Activated T-helper 9 cell treated with anti-CD3 and anti-CD28 coated beads, Interleukin-2, amount 50 U/mL, for 16 hours (primary cell): Measurements from ENCODE around the gene TRIM54.
A peak's percentile ranks its signal among the peaks of the same experiment; 100 is the strongest.
"Not testable (repeated sequence)": the region's sequence is repeated elsewhere in the genome, so short reads cannot be mapped to it uniquely, and the experiment has no call there.

Experiments used
- DNase-seq: peaks from one replicate; pipeline ENCODE4 v3.0.0-alpha.2; 2020; ENCODE audit warnings: low read depth

The TRIM54 gene

DNA sequence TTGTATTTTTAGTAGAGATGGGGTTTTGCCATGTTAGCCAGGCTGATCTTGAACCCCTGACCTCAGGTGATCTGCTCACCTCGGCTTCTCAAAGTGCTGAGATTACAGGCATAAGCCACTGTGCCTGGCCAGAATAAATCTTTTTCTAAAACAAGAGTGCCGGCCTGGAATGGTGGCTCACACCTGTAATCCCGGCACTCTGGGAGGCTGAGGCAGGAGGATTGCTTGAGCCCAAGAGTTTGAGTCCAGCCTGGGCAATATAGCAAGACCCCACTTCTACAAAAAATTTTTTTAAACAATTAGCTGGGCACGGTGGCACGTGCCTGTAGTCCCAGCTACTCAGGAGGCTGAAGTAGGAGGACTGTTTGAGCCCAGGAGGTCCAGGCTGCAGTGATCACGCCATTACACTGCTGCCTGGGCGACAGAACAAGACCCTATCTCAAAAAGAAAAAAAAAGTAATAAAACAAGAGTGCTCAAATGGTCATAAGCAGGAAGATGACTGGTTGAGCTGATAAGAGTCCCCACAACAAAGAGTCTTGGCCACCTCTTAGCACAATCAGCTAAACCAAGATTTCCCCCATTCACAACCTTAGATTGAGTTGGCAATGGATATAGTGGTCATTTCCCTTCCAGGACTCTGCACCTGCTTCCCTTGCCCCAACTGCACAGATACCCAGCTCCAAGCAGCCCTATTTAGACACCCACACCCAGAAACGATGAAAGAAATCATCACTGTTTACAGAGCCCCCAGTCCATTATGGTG is 31.8 kb downstream of the TRIM54 start:
- no peak for DNase-seq

DNA sequence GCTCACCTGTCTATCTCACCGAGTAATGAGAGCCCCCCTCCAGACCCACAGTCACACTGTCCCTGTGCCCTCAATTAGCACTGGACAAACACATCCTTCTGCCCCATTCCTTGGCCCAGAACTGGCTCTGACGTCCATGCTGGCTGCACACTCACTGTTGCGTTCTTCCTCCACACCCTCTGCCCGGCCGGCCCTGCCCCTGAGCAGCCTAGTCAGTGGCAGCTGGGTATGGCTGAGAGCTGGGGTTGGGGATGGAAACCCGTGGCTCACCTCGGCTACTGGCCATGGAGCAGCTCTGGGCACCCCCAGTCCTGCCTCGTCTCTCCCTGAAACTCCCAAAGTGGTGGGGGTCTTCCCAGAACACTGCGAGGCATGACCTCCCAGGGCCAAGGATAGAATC is 32.5 kb downstream of the TRIM54 start:
- no peak for DNase-seq

DNA sequence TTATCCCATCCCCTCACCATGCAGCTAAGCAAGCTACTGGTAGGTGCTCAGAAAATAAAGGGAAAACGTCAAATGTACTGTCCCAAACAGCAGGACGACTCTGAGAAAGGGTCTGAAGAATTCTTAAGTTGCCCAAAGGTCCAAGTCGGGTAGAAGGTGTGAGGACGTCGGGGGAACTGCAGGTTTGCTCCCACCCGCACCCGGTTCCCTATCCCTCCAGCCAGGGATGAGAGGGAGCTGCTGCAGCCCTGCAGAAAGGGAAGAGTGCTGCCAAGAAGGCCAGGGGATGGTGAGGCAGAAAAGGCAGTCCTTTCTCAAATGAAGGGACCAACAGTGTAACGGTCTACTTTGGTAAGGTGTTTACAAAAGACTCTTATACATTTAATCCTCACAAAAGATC is 32.9 kb downstream of the TRIM54 start:
- DNase-seq: no peak

DNA sequence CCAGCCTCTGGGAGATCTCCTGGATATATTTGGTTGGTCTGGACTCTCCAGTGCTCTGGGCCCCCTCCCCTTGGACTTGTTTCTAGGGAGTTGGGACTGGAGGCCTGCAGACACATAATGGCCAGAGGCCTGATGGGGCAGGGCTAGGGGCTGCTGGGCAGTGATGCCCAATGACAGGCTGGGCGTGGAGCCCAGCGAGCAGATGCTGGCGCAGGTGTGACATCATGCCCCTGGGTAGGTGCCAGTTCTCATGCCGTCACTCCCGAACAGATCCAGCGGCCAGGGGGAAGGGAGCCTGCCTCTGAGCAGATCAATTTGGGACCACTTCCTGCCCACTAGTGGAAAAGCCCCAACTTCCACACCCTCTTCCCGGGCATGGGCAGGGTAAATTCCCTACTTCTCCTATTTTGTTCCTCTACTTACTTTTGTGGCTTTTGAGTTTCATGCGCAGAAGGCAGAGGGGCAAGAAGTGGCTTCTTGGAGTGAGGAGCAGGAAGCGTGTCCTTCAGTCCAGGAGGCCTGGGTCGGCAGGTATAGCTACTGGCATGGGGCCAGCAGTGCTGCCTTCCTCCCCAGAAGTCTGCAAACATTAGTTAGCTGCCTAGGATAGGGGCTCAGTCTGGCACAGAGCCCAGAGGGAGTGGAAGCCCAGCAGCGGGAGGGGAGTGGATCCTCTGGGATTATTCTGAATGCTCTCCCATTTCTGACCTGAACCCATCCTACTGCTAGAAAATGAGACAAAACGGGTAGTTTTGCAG is 34.6 kb downstream of the TRIM54 start:
- DNase-seq: no peak

DNA sequence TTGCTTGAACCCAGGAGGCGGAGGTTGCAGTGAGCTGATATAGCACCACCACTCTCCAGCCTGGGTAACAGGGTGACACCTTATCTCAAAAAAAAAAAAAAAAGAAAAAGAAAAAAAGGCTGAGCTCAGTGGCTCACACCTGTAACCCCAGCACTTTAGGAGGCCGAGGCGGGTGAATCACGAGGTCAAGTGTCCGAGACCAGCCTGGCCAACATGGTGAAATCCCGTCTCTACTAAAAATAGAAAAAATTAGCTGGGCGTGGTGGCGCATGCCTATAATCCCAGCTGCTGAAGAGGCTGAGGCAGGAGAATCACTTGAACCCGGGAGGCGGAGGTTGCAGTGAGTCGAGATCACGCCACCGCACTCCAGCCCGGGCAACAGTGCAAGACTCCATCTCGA is 37.6 kb downstream of the TRIM54 start:
- DNase-seq: not testable (repeated sequence)

DNA sequence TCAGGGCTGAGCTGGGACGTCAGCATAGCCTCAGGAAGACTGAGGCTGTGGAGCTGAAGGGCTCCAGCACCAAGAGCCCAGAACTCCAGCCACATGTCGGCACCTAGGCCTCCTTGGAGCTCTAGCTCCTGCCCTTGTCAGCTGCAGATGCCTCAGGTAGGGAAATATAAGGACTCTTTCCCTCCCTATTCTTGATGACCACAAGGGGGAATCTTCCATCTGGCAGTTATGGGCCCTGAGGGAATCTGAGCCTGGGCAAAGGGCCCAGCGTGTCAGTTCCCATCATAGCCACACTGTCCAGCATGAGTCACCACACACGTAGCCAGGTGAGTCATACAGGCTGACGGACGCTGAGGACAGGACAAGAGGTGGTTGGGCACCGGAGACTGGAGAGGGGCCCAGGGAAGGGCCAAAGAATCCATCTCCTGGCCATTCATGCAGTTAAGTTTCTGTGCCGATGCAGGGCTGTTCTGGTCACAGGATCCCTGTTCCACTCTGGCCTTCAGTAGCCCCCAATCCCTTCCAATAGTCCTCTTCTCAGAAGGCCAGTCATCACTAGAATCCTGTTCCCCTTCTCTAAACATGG is 38.8 kb downstream of the TRIM54 start:
- no peak for DNase-seq

DNA sequence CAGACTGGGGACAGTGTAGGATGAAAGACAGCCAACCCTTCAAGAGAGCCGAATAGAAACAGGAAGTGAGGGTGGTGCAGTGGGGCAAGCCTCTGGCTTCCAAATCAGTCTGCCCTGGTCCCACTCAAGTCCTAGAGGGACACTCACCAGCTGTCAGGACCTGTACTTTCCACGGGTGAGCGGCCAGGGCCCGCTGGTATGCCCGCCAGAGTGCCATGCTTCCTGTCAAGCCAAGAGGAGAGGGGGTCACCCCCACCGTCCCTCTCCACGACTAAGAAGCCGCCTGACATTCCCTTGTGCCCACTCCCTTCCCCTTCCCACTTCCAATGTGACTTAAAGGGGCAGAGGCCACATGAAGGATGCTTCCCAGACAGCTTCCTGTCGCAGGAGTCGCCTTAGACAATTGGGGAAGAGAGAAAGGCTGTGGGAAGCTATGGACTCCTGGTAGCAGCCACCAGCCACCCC is 40.1 kb downstream of the TRIM54 start:
- no peak for DNase-seq

DNA sequence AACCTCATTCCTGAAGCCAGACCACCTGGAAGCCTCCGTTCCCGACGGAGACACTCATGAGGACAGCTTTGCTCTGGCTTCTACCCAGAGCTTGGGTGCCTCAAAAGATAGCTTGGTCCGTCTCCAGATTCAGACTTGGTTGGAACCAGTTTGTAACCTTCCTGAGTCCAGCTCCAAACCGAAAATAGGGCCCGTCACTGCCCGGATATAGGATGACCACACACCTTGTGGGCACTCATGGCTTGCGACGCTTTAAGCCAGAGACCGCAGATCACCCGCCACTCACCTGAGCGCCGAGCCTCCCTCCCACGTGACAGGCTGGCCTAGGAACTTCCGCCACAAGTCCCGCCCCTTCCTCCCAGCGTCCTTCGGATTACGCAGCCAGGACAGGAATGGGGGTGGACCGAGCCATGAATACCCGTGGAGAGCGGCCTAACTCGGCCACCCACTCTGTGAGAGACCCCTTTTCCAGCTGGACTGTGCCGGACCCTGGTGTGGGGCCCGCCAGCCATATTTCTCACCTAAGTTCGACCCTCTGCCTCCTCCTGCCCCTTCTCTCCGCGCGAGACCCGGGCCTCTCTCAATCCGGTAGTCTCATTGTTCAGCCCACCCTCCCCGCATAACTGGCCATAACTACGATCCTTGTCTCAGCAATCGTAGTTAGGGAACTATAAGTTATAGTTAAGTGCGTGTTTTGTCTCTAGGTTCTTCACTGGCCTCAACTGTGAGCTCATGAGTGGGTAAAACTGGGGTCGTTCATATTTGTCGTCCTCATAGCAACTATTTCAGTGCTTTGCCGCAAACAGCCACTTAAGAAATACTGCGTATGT is 40.8 kb downstream of the TRIM54 start, which contains the start of gene MPV17:
Gene MPV17 (minus strand): TSS at position 332 of the 830 bp plus-strand sequence. CDS start 580 bp downstream, outside the sequence.
- DNase-seq: peak; percentile 82

DNA sequence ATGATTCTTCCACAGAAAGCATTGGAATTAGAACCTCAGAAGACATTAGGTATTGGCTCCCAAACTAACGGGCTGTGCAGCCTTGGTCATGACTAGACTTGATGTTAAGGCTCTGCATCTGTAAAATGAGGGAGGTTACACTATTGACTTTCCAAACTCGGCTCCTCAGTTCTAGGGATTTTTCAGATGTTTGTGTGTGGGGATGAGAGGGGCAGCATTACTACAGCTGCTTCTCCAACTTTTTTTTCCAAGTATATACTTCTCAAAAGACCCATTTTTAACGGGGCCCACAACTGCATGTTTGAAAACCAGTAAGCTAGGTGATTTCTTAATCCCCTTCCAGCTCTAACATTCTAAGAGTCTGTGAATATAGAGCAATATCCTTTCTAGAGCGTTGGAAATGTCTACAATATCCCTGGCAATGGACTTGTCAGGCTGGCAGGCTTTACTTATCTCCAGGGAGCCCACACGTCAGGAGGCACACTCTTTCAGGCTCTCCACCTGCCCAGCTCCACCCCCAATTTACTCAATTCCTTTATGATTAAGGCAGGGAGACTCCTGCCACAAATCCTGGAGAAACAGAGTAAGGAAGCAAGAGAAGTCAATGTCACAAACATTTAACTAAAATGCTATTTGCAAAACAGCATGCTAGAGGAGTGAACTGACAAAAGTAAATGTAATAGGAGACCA is 41.5 kb downstream of the TRIM54 start:
- DNase-seq: no peak

DNA sequence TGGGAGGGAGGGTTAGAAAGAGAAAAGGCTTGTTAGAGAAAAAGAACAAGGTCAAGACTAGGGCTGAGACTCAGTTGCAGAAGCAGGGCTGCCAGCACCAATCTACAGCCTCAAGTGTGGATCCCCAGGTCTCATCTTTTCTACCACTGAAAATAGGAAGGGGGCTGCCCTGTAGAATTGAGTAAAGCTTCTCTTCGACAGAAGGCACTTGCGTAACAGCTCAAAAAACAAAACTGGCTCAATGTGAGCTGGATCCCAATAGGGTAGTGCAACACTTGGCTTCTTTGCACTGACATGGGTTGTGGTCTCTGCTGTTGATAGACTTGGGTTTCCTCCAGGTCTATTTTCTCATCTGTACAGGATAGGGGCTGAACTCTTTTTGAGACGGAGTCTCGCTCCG is 42.5 kb downstream of the TRIM54 start:
- no peak for DNase-seq

DNA sequence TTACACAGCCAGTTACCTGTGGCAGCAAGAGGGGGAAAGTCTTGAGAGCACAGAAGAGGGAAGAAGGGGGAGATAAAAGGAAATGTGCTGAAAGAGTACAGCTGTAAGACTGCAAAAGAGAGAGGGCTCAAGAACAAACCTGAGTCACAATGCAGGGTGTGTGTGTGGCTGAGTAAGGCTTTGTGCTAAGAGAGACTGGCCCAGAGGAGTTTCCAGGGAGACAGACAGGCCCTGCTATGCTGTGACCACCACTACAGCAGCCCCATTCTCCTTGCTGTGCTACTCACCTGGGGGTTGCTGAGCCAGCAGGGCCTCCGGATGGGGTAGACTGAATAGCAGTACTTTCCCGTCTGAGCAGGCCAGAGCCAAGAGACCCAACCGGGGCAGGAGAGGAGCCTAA is 53.1 kb downstream of the TRIM54 start:
- no peak for DNase-seq

DNA sequence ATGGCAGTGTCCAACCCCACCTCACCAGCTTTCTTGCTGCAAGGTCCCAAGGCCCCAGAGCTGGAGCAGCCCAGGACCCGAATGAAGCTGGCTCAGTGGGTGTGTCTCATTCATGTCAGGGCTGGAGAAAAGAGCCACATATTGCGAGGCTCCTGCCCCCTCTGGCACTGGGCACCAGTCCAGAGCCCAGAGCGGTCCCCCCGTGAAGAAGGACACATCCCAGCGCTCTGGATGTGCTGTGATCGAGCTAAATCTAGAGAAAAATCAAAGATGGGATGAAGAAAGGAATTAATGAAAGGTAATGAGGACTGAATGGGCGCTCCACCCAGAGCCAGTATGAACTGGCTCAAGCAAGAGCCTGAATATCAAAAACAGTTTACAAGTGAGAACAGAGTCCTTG is 53.9 kb downstream of the TRIM54 start:
- DNase-seq: no peak

DNA sequence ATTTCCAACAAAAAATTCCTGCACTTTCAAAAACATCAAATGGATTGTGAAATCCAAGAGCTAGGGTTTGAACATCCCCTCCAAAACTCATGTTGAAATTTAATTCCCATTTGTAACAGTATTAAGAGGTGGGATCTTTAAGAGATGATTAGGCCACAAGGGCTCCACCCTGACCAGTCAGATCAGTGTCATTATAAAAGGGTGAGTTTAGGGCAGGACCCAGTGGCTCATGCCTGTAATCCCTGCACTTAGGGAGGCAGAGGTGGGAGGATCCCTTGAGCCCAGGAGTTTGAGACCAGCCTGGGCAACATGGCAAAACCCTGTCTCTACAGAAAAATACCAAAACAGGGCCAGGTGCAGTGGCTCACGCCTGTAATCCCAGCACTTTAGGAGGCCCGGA is 65.4 kb downstream of the TRIM54 start:
- no peak for DNase-seq

DNA sequence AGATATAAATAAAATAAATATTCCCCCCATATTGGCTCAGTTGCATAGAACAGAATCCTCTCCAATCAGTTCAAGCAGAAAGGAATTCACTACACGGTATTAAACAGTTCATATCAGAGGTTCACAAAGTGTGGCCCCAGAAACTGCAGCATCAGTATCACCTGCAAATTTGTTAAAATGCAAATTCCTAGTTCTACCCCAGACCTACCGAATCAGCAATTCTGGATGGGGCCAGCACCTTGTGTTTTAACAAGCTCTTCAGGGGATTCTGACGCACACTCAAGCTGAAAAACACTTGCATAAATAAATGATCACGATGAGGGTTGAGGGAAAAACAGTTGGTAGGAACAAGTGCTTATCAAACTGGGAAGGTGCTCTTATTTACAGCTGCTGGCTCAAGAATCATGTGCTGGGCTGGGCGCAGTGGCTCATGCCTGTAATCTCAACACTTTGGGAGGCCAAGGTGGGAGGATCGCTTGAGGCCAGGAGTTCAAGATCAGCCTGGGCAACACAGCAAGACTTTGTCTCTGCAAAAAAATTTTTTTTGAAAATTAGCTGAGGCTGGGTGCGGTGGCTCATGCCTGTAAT is 68.0 kb downstream of the TRIM54 start:
- DNase-seq: no peak

DNA sequence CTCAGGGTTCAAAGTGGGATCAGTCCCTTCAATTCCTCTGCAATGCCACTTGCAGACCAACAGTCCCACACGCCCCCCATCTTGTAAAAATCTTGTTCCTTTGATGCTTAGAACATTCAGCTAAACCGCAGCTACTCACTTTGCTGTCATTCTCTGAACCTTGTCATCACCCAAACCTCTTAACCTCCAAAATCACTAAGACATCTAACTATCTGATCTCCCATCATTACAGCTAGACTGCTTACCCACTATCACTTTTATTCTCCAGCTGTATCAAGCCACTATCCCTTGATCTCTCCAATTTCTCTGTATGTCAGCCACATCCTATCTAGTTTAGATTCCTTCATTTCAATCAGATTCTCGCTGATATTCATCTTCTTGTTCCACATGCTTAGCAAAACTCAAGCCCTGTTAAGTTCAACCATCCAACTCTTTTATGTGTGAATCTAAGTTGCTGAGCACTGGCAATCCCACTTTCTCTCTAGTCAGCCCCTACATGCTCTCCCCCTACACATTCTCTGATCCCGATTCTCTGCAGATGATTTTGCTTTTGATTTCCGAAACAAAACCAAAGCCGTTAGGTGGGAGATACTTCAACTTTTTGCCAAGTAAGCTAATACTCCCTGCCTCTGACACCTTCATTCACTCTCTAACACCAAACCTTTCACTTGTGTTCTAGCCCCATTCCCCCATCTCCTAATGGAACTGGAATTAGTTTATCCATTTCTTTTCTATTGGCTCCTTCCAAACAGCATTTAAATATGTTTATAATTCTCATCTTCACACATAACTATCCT is 69.8 kb downstream of the TRIM54 start:
- DNase-seq: no peak

DNA sequence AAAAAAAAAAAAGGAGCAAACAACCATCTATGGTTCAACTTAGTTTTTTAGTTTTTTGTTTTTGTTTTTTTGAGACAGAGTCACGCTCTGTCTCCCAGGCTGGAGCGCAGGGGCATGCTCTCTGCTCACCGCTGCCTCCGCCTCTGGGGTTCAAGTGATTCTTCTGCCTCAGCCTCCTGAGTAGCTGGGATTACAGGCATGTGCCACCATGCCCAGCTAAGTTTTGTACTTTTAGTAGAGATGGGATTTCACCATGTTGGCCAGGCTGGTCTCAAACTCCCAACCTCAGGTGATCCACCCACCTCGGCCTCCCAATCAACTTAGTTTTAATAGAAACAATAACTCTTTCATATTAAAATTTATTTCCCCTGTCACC is 71.1 kb downstream of the TRIM54 start:
- DNase-seq: not testable (repeated sequence)

DNA sequence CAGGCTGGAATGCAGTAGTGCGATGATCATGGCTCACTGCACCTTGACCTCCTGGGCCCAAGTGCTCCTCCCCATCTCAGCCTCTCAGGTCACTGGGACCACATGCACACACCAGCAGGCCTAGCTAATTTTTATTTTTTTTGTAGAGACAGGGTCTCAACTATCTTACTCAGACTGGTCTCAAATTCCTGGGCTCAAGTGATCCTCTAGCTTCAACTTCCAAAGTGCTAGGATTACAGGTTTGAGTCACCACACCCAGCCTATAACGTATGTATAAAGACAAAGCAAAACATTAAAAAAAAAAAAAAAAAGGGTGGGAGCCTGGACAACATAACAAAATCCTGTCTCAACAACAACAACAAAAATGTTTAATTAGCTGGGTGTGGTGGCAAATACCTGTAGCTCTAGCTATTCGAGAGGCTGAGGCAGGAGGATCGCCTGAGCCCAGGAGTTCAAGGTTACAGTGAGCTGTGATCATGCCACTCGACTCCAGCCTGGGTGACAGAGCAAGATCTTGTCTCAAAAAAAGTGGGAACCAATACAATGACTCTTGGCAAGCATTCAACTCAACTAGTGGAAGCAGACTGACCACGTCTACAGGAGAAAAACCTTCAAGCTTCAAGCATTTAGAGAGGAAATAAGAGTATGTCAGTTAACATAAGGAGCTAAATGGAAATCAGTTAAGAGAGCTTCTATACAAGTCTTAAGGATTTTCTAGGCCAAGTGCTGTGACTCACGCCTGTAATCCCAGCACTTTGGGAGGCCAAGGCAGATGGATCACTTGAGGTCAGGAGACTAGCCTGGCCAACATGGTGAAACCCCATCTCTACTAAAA is 71.8 kb downstream of the TRIM54 start:
- no peak for DNase-seq

DNA sequence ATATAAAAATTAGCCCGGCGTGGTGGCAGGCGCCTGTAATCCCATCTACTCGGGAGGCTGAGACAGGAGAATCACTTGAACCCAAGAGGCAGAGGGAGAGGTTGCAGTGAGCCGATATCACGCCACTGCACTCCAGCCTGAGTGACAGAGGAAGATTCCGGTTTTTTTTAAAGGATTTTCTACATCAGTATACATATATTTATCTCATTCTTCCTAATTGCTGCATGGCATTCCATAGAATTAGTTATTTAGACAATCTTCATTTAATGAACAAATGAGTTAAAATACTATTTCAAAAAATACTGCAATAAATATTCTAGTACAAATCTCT is 72.3 kb downstream of the TRIM54 start:
- no peak for DNase-seq

DNA sequence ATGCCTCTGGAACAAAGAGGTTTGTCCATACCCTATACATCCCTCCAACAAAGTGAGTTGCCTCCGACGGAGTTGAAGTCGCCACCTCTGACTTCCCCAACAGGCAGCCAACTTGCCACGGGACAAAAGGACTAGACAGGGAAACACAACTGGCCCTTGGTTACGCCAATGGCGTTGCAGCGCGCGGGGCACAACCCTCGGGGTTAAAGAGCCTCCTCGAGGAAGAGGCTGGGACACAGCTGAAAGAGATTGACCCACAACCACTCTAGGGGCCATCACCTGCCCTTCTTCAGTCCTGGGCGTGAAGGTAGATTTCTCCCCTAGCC is 73.8 kb downstream of the TRIM54 start:
- peak; percentile 21 for DNase-seq
